Activated CD8-positive, alpha-beta T cell treated with anti-CD3 and anti-CD28 coated beads, Interleukin-2, amount 10 ng/mL, durations not matched to agents 7 days and 5 days (primary cell): ENCODE data around the gene ZEB1. TPM values are rescaled to one million over a fixed set of nuclear protein-coding genes. Genes with fewer than 3 reads are reported as not detected.

Experiments
- ATAC-seq: fragments of 150-1000 bp; cut with Tn5 transposase; one replicate; pipeline ENCODE4 v1.10.0; 2021; ENCODE audit warnings: moderate library complexity
- CTCF ChIA-PET: fragments of 350-600 bp; sonication (Branson Sonifier 250); formaldehyde crosslinking; loops from one replicate; lab custom pipeline; 2021; ENCODE audit warnings: antibody characterized with exemption; lab: Charles Lee
- POLR2A ChIA-PET: fragments of 350-600 bp; sonication (Branson Sonifier 250); formaldehyde crosslinking; loops from one replicate; lab custom pipeline; 2021; ENCODE audit warnings: antibody characterized with exemption; lab: Charles Lee
- DNase-seq: peaks from one replicate; pipeline ENCODE4 v3.0.0-alpha.2; 2020
- H3K27ac Mint-ChIP-seq: one replicate; pipeline ENCODE4 v1.8.0; 2021; ENCODE audit warnings: mild to moderate bottlenecking, mixed read lengths
- H3K27me3 Mint-ChIP-seq: one replicate; pipeline ENCODE4 v1.8.0; 2021; ENCODE audit warnings: low read depth, mixed read lengths
- H3K36me3 Mint-ChIP-seq: one replicate; pipeline ENCODE4 v1.8.0; 2021; ENCODE audit warnings: low read depth, mixed read lengths
- H3K4me1 Mint-ChIP-seq: one replicate; pipeline ENCODE4 v1.8.0; 2021; ENCODE audit warnings: low read depth, mixed read lengths
- H3K4me3 Mint-ChIP-seq: one replicate; pipeline ENCODE4 v1.8.0; 2021; ENCODE audit warnings: mild to moderate bottlenecking, mixed read lengths
- H3K9me3 Mint-ChIP-seq: one replicate; pipeline ENCODE4 v1.8.0; 2022; ENCODE audit warnings: mixed read lengths; ENCODE audit not compliant: insufficient read depth
- total RNA-seq, 2 experiments: library from RNA; stranded (reverse); gene quantifications; one replicate each; pipeline ENCODE4 v1.2.3, GENCODE V29; 2021

The ZEB1 gene
- total RNA-seq, 2 experiments from 2014 or later: 38.3 to 39.3 TPM

DNA sequence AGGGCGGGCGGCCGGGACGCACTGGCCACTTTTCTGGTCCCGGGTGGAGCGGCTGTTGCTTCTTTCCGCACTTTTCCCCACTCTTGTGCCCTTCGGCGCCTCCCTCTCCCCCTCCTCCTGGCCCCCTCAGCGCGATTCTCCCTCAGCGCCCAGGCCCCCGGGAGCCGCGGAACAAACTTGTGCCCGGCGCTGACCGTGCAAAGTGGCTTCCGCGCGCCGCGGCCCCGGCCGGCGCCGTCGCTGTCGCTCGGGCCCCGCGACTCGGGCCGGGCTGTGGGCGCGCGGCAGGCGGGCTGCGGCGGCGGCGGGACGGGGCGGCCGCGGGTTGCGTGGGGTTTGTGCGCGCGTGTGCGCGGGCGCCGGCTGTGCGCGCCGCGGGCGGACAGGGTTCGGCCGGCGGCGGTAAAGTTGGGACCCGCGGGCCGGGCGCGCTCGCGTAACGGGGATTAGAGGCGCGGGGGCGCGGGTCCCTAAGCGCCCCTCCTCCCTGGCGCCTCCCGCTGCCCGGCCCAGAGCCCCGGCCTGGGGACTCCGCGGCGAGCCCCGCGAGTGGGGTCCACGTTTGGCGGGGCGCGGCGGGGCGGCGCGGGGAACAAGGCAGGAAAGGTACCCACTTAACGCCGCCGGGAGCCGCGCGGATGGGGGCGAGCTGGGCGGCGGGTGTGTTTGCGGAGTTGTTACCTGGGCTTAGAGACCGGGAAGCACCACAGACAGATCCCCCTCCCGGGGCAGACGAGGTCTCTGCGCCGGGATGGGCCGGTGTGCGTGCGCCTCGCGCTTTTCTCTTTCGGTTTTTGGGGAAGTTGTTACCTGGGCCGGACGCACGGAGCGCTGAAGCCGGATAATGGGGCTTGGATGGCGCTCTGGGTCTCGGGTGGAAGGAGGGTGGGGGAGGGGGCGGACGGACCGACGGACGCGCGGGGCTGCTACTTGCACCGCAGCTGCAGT, 860 bp downstream of the ZEB1 start:
- POLR2A ChIA-PET: interaction anchor here (1.8 to 3.0 kb wide), 3 partner anchors 23 to 288 kb away, joined by 6 to 10 read pairs (median 6); partner anchors contain the start of gene ZNF438
- CTCF ChIA-PET: no interaction called here
- Mint-ChIP-seq H3K4me3 (peak overlapping the region; percentile 96), H3K27ac (peak overlapping the region; percentile 99), H3K27me3 (no peaks in the 10 kb centered on the region), H3K4me1 (peaks cover 49% of the 10 kb centered on the region), H3K9me3 (no peaks in the 10 kb centered on the region), H3K36me3 (peaks cover 13% of the 10 kb centered on the region)
- DNase-seq: peak; percentile 64
- ATAC-seq: peak; percentile 15

DNA sequence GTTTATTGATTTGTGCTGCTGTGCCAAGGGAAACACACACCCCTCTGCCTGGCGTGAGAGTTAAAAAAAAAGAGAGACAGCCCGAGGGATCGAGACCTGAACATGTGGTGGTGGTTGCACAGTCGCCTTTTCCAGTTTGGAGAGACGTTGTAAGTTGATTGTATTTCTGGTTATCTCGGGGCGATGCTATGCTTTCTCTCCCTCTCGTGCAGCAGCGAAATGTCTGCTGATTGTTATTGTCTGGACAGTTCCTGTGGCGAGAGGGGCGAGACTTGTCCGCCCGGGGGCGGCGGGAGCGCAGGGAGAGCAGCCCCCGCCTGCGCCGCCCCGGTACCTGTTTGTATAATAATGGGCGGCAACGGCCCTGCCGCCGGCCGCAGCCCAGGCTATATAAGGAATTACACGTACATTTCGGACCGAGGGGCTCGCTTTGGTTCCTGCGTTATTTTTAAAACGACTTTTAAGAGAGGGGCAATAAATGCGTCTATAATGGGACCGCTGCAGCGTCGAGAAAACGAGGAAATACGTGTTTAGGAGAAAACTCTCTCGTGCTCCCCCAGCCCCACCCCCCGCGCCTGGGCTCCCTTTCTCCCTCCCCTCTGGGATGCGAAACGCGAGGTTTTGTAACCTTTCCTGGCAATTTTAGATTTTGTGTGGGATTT, 1.7 kb downstream of the ZEB1 start:
- peak overlapping the region; percentile 88 for H3K4me3 Mint-ChIP-seq
- H3K36me3 Mint-ChIP-seq: peaks cover 13% of the 10 kb centered on the region
- H3K9me3 Mint-ChIP-seq: no peaks in the 10 kb centered on the region
- CTCF ChIA-PET: interaction anchor here (0.9 kb wide), 1 partner anchor 289 kb away, joined by 3 read pairs; the partner anchor contains the start of gene ZNF438
- DNase-seq (peak; percentile 48), ATAC-seq (no peak)
- peaks cover 45% of the 10 kb centered on the region for H3K4me1 Mint-ChIP-seq
- H3K27me3 Mint-ChIP-seq: no peaks in the 10 kb centered on the region
- H3K27ac Mint-ChIP-seq: peak overlapping the region; percentile 93
- POLR2A ChIA-PET: interaction anchor here (0.9 to 3.0 kb wide), 3 partner anchors 187 to 439 kb away, joined by 3 to 10 read pairs (median 3); partner anchors contain the start of gene ZNF438

DNA sequence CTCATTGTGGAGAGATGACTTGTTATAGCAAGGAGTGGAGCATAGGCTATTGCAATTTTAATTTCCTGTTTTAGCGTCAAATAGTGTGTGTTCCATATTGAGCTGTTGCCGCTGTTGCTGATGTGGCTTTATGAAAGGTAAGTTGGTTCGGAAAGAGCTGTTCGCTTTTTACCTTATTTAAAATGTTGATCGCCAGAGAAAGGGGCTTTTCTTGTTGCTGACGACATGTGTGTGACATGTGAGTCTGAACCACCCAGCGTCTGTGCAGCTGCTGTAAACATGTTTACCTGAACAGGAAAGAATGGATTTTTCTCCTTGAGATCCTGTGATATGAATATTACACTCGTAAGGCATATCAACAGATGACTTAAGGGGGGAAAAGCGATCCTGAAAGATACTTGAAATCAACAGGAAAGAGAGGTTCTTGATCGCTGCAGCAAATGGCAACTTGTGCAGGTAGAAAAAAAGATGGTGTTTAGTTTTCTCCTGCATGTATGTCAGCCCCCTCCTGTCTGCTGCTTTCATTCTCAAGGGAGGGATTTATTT, 2.5 kb downstream of the ZEB1 start:
- ChIA-PET POLR2A (interaction anchor here (0.9 to 1.0 kb wide), 2 partner anchors 188 to 439 kb away, joined by 3 read pairs; no protein-coding TSS in a partner anchor), CTCF (interaction anchor here (0.9 kb wide), 1 partner anchor 290 kb away, joined by 3 read pairs; the partner anchor contains the start of gene ZNF438)
- Mint-ChIP-seq H3K27me3 (no peaks in the 10 kb centered on the region), H3K36me3 (peaks cover 13% of the 10 kb centered on the region), H3K4me3 (peak overlapping the region; percentile 88), H3K27ac (peak overlapping the region; percentile 93), H3K9me3 (no peaks in the 10 kb centered on the region), H3K4me1 (peaks cover 42% of the 10 kb centered on the region)
- ATAC-seq (no peak), DNase-seq (peak; percentile 35)

DNA sequence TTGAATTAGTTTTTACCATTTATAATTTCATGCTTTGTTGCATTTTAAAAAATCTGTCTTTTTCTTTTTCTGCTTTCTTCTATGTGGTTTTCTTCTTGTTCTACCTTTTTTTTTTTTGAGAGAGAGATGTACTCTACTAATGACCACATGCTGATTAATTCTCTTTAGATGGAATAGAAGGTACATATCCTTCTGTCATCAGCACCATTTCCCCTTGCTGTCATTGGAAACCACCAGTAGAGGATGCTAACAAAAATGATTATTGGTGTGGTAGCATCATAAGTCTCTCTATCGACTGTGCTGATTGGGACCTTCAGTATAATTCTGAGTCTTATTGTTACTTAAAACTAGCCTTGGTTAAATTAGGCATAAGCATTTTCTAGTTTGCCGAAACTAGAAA, 3.6 kb downstream of the ZEB1 start:
- Mint-ChIP-seq H3K9me3 (no peaks in the 10 kb centered on the region), H3K4me1 (peaks cover 32% of the 10 kb centered on the region), H3K4me3 (peak overlapping the region; percentile 55), H3K36me3 (peaks cover 6% of the 10 kb centered on the region), H3K27me3 (no peaks in the 10 kb centered on the region), H3K27ac (peak overlapping the region; percentile 45)
- ChIA-PET CTCF (no interaction called here), POLR2A (no interaction called here)
- no peak for ATAC-seq
- no peak for DNase-seq

DNA sequence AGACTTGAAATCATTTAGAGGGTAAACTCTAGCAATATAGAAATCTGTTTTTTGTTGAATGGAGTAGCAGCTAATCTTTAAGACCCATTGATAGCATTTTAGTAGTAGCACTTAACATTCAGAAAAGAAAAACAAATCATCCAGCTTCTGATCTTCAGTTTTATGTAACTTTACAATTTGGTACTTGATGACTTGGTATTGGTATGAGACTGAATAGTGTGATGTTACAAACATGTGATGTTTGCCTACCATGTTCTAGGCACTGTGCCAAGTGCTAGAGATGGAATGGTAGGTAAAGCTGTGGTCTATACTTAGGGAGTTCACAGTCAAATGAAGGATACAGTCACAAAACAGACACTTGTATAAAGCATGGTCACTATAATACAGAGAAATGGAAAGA, 21.3 kb downstream of the ZEB1 start:
- ChIA-PET POLR2A (no interaction called here), CTCF (interaction anchor here (1.3 to 1.6 kb wide), 2 partner anchors 12 to 151 kb away, joined by 4 to 6 read pairs; no protein-coding TSS in a partner anchor)
- H3K27ac Mint-ChIP-seq: no peak overlapping the region
- H3K9me3 Mint-ChIP-seq: no peaks in the 10 kb centered on the region
- no peaks in the 10 kb centered on the region for H3K36me3 Mint-ChIP-seq
- H3K4me1 Mint-ChIP-seq: peaks cover 14% of the 10 kb centered on the region
- H3K4me3 Mint-ChIP-seq: no peak overlapping the region
- DNase-seq (no peak), ATAC-seq (no peak)
- no peaks in the 10 kb centered on the region for H3K27me3 Mint-ChIP-seq

DNA sequence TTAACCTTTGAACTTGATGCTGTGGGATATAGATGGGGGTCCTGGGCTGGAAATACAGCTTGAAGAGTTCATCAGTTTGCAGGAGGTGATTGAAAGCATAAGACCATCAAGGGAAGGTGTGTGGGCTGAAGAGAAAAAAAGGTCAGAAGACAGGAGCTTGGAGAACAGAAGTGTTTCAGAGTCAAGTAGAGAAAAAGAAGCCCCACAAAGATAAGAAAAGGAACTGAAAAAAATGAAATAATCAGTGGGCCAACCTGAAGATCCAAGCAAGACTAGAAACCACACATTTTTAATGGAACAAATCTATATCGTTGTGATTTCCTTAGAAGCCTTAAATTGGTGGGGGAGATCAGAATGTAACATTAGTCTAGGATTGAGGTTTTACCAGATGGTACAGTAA, 22.5 kb downstream of the ZEB1 start:
- H3K36me3 Mint-ChIP-seq: no peaks in the 10 kb centered on the region
- H3K4me1 Mint-ChIP-seq: peaks cover 16% of the 10 kb centered on the region
- DNase-seq (no peak), ATAC-seq (no peak)
- CTCF ChIA-PET: interaction anchor here (1.6 to 3.1 kb wide), 2 partner anchors 12 to 150 kb away, joined by 4 to 10 read pairs; no protein-coding TSS in a partner anchor
- H3K27me3 Mint-ChIP-seq: no peaks in the 10 kb centered on the region
- POLR2A ChIA-PET: no interaction called here
- H3K9me3 Mint-ChIP-seq: no peaks in the 10 kb centered on the region
- H3K27ac Mint-ChIP-seq: no peak overlapping the region
- H3K4me3 Mint-ChIP-seq: no peak overlapping the region

DNA sequence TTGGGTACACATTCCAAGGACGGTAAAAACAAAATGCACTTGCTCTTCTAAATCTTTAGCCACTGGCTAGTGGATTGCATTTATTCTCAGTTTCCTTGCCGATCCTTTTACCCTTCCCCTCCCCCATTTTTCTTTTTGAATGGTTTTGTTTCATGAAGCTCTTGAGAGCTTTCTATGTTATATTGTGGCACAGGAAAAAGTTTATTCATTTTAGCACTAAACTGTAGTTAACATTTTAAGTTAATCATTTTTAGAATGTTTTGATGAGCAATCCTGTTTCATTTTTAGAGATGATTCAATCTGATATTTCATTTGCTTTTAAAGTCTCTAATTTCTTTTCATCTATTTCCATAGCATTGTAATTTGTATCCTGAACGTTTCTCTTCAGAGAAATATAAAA, 24.0 kb downstream of the ZEB1 start:
- Mint-ChIP-seq H3K36me3 (no peaks in the 10 kb centered on the region), H3K4me3 (no peak overlapping the region), H3K27ac (no peak overlapping the region), H3K4me1 (peaks cover 25% of the 10 kb centered on the region), H3K27me3 (no peaks in the 10 kb centered on the region), H3K9me3 (no peaks in the 10 kb centered on the region)
- POLR2A ChIA-PET: interaction anchor here (0.7 to 1.3 kb wide), 2 partner anchors 9 to 24 kb away, joined by 3 to 6 read pairs; partner anchors contain the start of gene ZEB1
- CTCF ChIA-PET: interaction anchor here (0.7 to 3.1 kb wide), 4 partner anchors 8 to 311 kb away, joined by 3 to 10 read pairs (median 4); partner anchors contain the start of gene ZNF438
- DNase-seq (no peak), ATAC-seq (no peak)

DNA sequence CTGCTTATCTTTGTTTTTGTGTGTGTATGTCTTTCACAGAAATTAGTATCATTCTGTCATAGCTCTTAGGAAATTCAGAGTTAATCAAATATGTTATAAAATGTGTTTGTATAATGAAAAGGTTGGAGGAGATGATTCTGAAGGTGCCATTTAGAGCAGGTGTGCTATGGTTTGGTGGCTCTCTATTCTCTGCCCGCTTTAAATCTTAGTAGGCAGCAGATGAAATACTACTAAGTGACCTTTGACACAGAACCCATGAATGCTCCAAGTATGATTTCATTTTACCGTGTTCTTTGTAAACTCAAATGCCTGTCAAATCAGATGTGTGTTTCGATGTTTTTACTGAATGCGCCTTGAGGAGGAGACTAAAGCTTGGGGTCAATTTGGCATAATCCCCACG, 24.5 kb downstream of the ZEB1 start:
- no peak overlapping the region for H3K4me3 Mint-ChIP-seq
- no peaks in the 10 kb centered on the region for H3K9me3 Mint-ChIP-seq
- peaks cover 31% of the 10 kb centered on the region for H3K4me1 Mint-ChIP-seq
- CTCF ChIA-PET: interaction anchor here (3.1 kb wide), 1 partner anchor 10 kb away, joined by 10 read pairs; no protein-coding TSS in a partner anchor
- no peak for ATAC-seq
- POLR2A ChIA-PET: interaction anchor here (0.7 to 1.3 kb wide), 2 partner anchors 9 to 24 kb away, joined by 3 to 6 read pairs; partner anchors contain the start of gene ZEB1
- no peak for DNase-seq
- no peaks in the 10 kb centered on the region for H3K27me3 Mint-ChIP-seq
- no peaks in the 10 kb centered on the region for H3K36me3 Mint-ChIP-seq
- no peak overlapping the region for H3K27ac Mint-ChIP-seq

DNA sequence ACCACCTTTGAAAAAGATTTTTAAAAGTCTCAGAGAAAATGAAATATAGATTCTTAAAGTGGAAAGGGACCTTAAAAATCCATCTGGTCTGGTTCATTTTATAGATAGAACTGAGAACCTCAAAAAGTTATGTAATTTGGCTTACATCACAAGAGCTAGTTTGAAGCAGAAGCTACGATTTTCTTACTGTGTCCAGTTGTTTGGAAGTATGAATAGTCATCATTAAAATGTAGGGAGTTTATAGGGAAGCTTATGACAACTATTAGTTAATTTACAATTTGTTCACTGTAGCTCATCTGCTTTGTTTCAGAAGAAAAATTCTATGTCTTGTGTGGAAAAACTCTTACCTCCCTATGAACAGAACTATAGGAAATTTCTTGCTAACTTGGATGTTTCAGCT, 26.9 kb downstream of the ZEB1 start:
- ChIA-PET CTCF (no interaction called here), POLR2A (no interaction called here)
- H3K4me3 Mint-ChIP-seq: no peak overlapping the region
- H3K27ac Mint-ChIP-seq: no peak overlapping the region
- ATAC-seq (no peak), DNase-seq (no peak)
- no peaks in the 10 kb centered on the region for H3K9me3 Mint-ChIP-seq
- H3K27me3 Mint-ChIP-seq: no peaks in the 10 kb centered on the region
- H3K4me1 Mint-ChIP-seq: peaks cover 39% of the 10 kb centered on the region
- no peaks in the 10 kb centered on the region for H3K36me3 Mint-ChIP-seq

DNA sequence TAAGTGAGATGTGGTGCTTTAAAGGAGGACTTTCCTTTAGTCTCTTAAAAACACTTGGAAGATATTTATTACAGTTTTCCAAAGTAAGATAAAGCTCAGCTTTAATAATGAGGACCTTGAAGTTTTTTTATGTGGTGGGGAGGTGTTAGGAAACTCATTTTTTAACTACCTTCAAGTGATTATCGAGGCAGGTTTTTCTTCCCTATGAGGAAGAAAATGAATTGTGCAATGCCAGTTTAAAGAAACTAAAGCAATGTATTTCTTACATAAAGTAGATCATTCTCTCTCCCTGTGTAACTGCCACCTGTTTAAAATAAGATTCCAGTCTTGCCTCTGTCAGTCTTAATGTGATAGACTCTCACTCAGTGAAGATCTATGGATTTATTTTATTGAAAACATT, 27.9 kb downstream of the ZEB1 start:
- H3K4me3 Mint-ChIP-seq: no peak overlapping the region

DNA sequence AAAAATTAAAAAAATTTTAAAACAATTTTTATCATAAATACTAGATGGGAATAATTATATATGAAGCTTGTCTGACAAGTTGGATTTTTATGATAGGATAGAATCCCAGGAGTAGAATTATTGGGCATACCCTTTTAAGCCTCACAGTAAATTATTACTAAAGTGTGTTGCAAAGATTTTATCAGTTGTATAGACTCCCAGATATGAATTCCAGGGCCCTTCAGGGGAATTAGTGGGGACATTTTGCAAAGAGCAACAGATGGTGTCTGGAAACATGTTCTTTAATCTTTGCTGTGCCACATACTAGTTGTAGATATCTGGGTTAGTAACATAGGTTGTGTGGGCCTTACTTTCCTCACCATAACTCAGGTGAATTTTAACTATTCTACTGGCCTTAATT, 28.7 kb downstream of the ZEB1 start:
- H3K36me3 Mint-ChIP-seq: no peaks in the 10 kb centered on the region
- ChIA-PET CTCF (no interaction called here), POLR2A (no interaction called here)
- H3K9me3 Mint-ChIP-seq: no peaks in the 10 kb centered on the region
- peak overlapping the region; percentile 18 for H3K4me3 Mint-ChIP-seq
- DNase-seq (no peak), ATAC-seq (no peak)
- H3K27ac Mint-ChIP-seq: no peak overlapping the region
- no peaks in the 10 kb centered on the region for H3K27me3 Mint-ChIP-seq
- peaks cover 45% of the 10 kb centered on the region for H3K4me1 Mint-ChIP-seq

More for the DNA sequence above, 27.9 kb downstream of the ZEB1 start:
- H3K4me1 Mint-ChIP-seq: peaks cover 39% of the 10 kb centered on the region
- ChIA-PET CTCF (interaction anchor here (0.7 kb wide), 1 partner anchor 315 kb away, joined by 4 read pairs; the partner anchor contains the start of gene ZNF438), POLR2A (no interaction called here)
- H3K27ac Mint-ChIP-seq: no peak overlapping the region
- no peaks in the 10 kb centered on the region for H3K27me3 Mint-ChIP-seq
- H3K36me3 Mint-ChIP-seq: no peaks in the 10 kb centered on the region
- H3K9me3 Mint-ChIP-seq: no peaks in the 10 kb centered on the region
- DNase-seq: no peak
- ATAC-seq: no peak
